Jurkat, Clone E6-1 (cell line): ENCODE results near the gene TRAF3.
"Not testable (repeated sequence)": the region's sequence is repeated elsewhere in the genome, so short reads cannot be mapped to it uniquely, and the experiment has no call there.

ENCODE experiments used
- DNase-seq: peaks from one replicate; pipeline ENCODE4 v3.0.0-alpha.2; 2011; ENCODE audit warnings: low read depth, low spot score
- H3K4me3 ChIP-seq: 2 replicates; pipeline ENCODE4 v1.5.1; 2011; ENCODE audit warnings: mild to moderate bottlenecking, low read length, control low read depth, moderate library complexity

The TRAF3 gene

DNA sequence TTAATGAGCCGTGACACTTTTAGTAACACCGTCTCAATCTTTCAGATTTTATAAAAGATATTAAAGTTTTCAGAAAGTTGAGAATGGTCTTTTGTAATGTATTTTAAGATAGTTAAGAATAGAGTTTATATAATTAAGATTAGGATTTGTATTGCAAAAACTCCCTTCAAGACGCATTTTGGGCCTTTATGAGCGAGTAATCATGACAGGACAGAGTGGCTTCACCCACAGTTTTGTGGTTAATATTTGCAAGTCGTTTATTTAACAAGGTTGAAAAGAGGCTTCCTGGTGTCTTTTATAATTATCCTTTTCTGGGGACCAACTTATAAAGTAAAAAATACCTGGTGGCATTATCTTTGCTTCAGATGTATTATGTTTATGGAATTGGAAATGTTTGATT, 44.0 kb downstream of the TRAF3 start:
- H3K4me3 ChIP-seq = no peak overlapping the region
- DNase-seq = no peak

DNA sequence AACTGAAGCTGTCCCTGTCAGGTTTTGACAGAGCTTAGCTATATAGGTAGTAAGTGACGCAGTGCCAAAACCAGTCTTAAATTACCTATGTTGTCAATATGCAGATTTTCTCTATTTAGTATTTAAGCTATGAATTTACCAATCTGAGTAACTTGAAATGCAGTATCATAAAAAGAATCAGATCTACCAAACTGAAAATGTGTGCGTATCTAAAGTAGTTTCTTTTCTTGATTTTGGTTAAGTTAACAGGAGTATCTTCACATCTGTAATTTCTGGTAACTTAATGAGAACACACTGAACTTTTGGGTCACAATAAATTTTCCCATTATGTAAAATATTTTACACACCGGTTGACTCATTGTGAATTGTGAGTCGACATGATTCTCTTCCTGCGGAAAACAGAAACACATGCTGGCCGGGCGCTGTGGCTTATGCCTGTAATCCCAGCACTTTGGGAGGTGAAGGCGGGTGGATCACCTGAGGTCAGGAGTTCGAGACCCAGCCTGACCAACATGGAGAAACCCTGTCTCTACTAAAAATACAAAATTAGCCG, 45.1 kb downstream of the TRAF3 start:
- no peak overlapping the region for H3K4me3 ChIP-seq
- no peak for DNase-seq

DNA sequence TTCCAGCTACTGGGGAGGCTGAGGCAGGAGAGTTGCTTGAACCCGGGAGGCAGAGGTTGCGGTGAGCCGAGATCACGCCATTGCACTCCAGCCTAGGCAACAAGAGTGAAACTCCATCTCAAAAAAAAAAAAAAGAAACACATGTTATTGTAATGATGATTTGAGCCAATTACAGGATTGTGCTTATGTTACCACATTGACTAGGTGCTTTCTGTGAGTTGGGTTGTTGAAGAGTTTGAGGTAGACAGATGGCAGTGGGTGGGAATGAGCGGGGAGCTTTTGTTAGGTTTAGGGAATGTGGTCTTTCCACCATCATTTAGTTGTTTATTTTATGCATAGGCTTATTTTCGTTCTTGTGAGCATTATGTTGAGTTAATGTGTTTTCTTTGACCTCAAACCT, 45.6 kb downstream of the TRAF3 start:
- not testable (repeated sequence) for H3K4me3 ChIP-seq, DNase-seq

DNA sequence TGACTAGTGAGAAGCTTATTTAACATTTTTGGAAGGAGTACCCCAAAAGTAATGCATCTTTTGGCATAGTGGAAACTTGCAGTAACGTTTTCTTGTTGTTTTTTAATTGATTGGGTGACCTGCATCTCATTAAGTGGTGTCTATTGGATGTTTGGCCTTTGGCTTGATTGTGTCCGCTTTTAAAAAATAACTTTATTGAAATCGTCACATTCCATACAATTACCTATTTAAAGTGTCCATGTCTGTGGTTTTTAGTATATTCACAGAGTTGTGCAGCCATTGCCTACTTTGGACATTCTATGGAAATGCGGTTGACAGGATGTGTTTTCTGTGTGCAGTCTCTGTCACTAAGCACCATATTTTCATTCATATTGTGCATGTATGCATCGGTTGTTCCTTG, 46.3 kb downstream of the TRAF3 start:
- H3K4me3 ChIP-seq = no peak overlapping the region
- no peak for DNase-seq

DNA sequence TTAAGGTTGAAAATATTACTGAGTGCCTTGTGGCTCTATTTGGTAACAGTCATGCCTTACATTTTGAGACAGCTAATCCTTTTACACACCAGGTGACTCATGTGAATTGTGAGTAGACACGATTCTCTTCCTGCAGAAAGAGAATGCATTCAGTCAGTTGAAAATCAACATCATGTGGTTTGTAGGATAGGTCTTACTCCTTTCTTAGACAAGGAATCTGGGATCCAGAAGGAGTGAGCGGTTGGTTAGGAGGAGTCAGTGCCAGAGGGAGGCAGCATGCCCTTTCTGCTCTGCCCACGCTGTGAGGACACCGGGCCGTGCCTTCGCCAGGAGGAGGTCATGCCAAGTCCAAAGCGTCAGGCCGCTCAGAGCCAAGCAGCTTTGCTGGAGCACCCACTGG, 47.6 kb downstream of the TRAF3 start:
- no peak overlapping the region for H3K4me3 ChIP-seq
- no peak for DNase-seq

DNA sequence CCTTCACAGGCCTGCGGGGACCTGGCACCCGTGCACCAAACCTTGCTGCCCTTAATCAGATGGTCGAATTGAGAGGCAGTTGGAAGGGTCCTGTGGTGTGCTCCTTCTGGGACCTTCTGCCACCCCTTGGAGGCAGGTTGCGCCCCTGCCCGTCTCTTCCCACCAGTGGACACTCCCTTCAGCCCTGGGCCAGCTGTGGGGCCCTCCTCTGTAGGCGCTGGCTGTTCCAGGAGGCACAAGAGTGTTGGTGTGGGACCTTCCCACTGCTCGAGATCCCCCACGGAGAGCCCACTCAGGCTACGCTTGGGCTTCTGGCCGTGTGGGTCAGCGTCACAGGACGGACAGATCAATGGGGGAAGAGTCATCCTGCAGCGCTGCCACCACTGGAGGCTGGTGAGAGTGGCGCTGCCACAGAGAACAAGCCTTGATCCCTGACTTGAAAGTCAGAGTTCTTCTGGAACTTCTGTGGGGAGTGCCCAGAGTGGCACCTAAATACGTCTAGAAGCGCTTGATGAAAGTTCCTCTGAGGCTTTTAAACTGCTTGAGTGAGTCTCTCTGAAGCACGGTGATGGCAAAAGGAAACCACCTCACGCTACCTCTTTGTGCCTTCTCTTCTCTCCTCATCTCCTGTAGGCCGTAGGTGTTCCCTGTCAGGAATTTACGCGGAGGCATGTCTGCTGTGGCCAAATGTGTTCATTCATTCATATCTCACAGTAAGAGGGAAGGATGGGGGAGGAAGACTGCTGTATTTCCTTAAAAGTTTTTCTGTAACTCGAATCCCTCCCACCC, 48.3 kb downstream of the TRAF3 start:
- DNase-seq = no peak
- H3K4me3 ChIP-seq = no peak overlapping the region

DNA sequence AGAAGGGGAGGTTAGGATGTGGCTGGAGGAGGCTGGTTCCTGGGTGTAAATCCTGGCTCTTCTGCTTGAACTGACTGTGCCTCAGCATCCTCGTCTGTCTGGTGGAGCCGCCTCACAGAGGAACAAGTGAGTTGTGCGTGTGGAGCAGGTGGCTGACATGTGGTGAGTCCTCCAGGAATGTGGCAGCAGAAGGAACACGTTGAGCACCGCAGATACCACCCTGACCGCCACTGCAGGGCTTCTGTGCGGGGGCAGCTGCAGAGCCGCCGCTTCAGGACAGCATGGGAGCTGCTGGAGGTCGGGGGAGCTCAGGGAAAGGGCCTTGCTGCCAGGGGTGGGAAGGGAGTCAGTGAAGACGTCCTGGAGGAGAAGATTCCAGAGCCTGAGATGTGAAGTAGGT, 48.9 kb downstream of the TRAF3 start:
- no peak overlapping the region for H3K4me3 ChIP-seq
- DNase-seq = no peak

DNA sequence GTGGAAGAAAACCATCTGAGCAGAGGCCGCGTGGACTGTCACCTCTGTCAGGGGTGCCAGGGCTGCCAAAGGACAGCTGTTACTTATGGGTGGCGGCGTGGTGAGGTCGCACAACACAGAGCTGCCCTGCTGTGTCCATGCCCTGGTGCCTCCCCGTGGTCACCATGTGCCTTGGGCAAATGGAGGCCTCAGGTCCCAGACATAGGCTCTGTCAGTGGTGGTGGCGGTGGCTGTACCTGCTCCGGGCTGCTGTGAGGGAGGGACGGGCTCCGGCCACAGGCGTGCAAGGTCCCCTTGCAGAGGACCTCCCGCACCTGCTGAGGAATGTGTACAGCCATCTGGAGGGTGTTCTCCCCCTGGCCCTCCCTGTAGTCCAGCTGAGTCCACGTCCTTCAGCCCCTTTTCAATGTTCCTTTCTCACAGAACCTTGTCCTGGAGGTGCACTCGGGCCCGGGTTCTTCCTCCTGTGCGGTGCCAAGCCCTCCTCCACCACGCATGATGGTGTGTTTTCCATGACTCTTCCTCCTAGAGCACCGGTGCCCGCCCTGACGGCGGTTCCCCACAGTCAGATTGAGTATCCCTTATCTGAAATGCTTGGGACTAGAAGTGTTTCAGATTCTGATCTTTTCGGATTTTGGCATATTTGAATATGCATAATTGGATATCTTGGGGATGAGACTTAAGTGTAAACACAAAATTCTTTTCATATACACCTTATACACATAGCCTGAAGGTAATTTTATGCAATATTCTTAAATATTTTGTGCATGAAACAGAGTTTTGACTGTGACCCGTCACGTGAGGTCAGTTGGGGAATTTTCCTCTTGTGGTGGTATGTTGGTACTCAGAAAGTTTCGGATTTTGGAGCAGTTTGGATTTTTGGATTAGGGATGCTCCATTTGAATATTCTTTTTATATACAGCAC, 49.8 kb downstream of the TRAF3 start:
- no peak for DNase-seq
- no peak overlapping the region for H3K4me3 ChIP-seq

DNA sequence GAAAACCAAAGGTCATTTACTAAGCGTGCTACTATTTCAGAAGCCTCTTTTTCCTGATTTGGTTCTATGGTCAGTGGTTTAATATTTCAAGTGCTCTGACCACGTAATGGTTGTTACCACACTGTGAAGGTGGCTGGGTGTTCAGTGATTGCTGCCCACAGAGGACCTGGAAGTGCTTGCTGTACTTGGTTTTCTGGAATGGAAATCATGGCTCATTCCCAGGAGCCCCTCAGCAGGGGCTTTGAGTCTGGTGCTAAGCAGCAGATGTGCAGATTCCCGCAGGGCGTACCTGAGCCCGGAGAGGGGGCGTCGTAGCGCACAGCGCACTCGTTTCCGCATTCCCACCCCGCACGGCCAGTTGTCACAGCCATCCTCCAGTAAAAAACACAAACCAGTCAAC, 50.5 kb downstream of the TRAF3 start:
- no peak overlapping the region for H3K4me3 ChIP-seq
- no peak for DNase-seq

DNA sequence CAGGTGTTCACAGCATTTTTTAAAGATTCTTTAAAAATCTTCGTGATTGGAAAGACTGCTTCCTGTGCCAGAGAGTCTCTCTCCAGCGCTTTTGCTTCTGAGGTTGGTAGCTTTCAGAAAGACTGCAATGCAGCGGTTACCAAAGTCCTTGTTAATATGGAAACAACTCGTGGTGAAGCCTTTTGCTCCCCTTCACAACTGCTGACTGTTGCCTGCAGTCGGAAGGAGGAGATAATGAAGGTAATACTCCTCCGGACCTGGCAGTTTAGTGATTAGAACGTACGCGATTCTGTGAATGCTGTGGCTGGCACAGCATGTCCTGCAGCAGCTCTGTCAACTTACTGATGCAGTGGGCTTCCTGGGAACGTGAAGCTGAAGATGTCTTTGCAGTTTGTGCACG, 50.9 kb downstream of the TRAF3 start:
- no peak for DNase-seq
- H3K4me3 ChIP-seq = no peak overlapping the region

DNA sequence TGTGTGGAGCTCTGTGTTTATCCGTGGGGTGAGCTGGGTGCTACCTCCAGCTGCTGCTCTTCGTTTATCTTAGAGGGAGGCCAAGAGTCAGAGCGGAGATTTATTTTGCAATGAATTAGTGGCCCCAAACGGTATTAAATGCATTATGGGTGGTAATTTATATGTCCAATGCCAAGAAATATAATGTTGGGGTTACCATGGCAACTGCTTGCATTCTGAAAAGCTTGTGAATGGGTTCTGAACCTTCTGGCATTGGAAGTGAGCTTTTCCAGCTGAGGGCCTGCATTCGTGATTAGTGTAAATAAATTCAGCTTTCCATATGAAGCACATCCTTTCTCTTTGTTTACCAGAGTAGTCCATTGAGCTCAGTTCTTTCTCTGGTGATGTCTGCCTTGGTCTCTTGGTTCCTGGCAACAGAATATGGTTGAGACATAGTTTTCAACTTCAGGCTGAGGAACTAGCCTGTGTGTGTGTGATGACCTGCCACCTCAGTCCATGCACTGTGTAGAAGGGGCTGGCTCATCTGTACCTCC, 51.8 kb downstream of the TRAF3 start:
- DNase-seq = no peak
- no peak overlapping the region for H3K4me3 ChIP-seq

DNA sequence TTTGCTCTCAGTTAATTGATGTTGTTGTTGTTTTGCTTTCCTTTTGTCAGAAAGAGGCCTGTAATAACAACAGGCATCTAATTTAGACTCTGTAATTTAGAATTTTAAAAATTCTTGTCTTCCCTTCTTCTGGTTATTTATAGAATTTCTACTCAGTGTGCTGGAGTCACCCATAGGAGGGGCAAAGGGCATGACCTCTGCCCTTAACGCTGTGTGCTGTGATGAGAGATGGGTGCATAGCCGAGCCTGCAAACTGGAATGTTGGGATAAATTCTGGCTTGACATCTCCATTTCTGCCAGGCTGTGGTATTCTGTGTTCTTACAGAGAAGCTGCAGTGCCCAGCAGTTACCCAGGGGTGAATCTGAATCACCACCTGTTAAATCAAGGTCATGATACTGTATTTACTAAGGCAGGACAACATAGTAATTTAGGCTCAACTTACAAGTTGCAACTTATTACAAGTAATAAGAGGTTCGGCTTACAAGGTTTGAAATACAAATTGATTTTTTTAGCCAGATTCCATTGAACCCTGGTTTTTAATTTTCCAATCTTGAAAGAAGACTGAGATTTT, 53.3 kb downstream of the TRAF3 start:
- DNase-seq = no peak

DNA sequence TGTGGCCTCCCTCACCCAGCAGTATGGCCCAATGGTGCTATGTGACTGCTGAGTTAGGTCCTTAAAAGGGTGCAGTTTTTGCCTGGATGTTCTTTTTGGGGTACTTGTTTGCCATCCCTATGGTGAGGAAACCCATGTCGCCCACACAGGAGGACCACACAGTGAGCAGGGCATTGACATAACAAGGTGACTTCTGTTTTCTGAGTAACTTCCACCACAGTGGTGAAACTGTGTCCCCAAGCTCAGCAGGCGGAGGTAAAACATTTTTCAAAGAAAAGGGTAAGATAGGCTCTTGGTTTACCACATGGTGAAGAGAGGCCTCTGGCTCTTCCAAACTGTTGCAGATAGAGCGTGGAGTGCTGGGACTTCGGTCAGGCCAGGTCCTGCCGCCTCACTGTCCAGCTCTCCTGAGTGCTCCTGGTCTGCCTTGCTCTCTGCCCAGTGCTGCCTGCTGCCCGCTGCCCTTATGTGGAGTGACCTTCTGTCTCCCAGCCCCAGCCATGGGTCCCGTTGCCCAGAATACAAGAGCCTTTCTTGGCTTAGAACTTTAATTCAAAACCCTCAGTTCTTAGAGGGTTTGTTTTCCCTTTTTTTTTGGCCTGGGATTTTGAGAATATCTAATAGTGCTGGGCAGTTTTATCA, 54.0 kb downstream of the TRAF3 start:
- no peak overlapping the region for H3K4me3 ChIP-seq

More for the DNA sequence above, 53.3 kb downstream of the TRAF3 start:
- no peak overlapping the region for H3K4me3 ChIP-seq

DNA sequence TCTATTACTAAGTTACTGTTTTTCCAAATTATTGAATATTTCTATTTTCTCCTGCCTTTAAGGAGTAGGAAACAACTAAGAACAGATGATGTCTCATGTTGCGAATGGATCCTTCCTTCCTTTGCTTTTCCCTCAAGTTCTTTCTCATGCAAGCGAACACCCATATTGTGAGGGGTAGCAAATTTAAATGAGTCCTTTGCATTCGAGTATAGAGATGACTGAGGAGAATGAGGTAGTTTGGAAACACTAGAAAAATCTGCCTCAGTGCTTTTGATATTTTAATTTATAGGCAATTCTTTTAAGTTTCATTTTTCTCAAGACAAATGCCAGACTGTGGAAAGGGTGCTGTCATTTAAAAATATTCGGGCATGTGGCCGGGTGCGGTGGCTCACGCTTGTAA, 56.1 kb downstream of the TRAF3 start:
- DNase-seq = no peak
- no peak overlapping the region for H3K4me3 ChIP-seq

More for the DNA sequence above, 54.0 kb downstream of the TRAF3 start:
- DNase-seq = no peak

DNA sequence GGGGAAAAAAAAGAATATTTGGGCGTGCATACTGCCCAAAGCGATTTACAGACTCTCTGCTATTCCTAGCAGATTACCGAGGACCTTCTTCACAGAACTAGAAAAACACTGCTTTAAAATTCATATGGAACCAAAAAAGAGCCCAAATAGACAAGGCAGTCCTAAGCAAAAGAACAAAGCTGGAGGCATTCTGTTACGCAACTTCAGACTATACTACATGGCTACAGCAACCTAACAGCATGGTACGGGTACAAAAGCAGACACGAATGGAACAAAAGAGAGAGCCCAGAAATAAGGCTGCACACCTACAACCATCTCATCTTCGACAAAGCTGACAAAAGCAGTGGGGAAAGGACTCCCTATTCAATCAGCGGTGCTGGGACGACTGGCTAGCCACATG, 56.7 kb downstream of the TRAF3 start:
- no peak for DNase-seq
- H3K4me3 ChIP-seq = no peak overlapping the region

DNA sequence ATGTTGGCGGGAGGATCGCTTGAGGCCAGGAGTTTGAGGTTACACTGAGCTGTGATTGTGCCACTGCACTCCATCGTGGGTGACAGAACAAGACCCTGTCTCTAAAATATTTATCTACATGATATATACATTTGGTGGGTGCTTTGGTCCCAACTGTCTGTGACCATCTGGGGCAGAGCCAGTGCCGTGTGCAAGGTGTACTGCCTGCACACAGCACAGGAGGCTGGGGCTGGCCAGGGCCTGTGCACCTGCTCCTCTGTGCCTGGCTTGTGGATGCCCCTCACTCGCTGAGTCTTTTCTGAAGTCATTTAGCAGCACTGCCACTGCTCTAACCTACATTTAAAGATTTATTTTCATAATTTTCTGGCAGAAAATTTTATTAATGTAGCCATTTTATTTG, 58.7 kb downstream of the TRAF3 start:
- no peak for DNase-seq
- H3K4me3 ChIP-seq = no peak overlapping the region

DNA sequence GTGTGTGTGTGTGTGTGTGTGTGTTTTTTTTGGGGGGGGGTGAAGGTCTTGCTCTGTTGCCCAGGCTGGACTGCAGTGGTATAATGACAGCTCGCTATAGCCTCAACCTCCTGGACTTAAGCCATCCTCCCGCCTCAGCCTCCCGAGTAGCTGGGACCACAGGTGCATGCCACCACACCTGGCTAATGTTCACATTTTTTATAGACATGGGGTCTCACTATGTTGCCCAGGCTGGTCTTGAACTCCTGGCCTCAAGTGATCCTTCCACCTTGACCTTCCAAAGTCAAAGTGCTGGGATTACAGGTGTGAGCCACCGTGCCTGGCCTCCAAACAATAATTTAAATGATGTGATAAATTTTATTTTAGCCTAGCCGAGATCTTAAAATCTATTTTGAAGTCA, 59.9 kb downstream of the TRAF3 start:
- DNase-seq, H3K4me3 ChIP-seq: not testable (repeated sequence)

DNA sequence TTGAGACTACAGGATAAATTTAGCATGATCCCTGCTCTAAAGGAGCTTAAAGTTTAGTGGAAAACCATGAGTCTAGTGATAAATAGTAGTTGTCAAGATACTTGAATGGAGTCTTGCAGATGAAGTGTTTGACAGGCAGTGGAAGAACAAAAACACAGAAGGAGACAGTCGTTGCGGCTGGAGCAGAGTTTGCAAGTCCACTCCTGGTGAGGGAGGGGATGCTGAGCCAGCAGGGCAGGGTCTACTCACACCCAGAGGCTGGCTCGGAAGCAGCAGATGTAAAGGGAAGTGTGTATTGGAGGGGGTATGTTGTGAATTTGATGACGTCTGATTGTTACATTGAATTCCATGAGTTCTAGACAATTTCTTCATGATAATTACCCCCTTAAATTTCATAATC, 61.3 kb downstream of the TRAF3 start:
- no peak for DNase-seq
- no peak overlapping the region for H3K4me3 ChIP-seq

DNA sequence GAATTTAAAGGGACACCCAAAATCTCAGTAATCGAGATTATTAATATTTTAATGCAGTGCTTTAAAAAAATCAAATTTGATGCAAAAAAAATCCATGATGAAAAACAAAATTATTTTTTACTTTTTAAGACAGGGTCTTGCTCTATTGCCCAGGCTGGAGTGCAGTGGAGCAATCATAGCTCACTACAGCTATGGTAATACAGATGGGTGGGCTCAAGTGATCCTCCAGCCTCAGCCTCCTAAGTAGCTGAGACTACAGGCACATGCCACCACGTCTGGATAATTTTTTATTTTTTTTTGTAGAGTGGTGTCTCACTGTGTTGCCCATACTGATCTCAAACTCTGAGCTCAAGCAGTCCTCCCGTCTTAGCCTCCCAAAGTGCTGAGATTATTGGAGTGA, 62.9 kb downstream of the TRAF3 start:
- DNase-seq = no peak

More for the DNA sequence above, 62.9 kb downstream of the TRAF3 start:
- H3K4me3 ChIP-seq = no peak overlapping the region
